Neural cell (in vitro differentiated cells): Measurements from ENCODE around the gene TRIM63.

ENCODE experiments used
- EP300 ChIP-seq: fragments of 450-650 bp; conservative IDR thresholded peaks from 2 replicates; pipeline ENCODE4 v1.6.1; 2014; ENCODE audit warnings: antibody characterized with exemption, mild to moderate bottlenecking, moderate library complexity; ENCODE audit not compliant: poor library complexity, severe bottlenecking
- EZH2 ChIP-seq: fragments of 200-600, 300-800 bp; shearing (Covaris generic), sonication (generic); IDR thresholded peaks from 2 replicates; pipeline ENCODE4 v1.6.1; 2014; ENCODE audit warnings: antibody characterized with exemption, low read length, borderline replicate concordance, mild to moderate bottlenecking; ENCODE audit not compliant: insufficient read depth, poor library complexity, severe bottlenecking
- MXI1 ChIP-seq: fragments of 450-650 bp; conservative IDR thresholded peaks from 2 replicates; pipeline ENCODE4 v1.6.1; 2014; ENCODE audit warnings: antibody characterized with exemption, mild to moderate bottlenecking; ENCODE audit not compliant: poor library complexity, severe bottlenecking
- POLR2AphosphoS5 ChIP-seq: IDR thresholded peaks from 2 replicates; pipeline ENCODE4 v1.6.1; 2012
- RAD21 ChIP-seq: fragments of 450-650 bp; conservative IDR thresholded peaks from 2 replicates; pipeline ENCODE4 v1.6.1; 2014; ENCODE audit warnings: antibody characterized with exemption, mild to moderate bottlenecking, moderate library complexity
- SMC3 ChIP-seq: fragments of 450-650 bp; conservative IDR thresholded peaks from 2 replicates; pipeline ENCODE4 v1.6.1; 2014; ENCODE audit warnings: antibody characterized with exemption, mild to moderate bottlenecking, moderate library complexity; ENCODE audit not compliant: poor library complexity
- TAF1 ChIP-seq: IDR thresholded peaks from 2 replicates; pipeline ENCODE4 v1.6.1; 2012; ENCODE audit warnings: low read depth
- TF ChIP-seq, protein P1 (sequence below): fragments of 450-650 bp; IDR thresholded peaks from 2 replicates; pipeline ENCODE4 v1.5.1; 2014; ENCODE audit warnings: antibody characterized with exemption, mild to moderate bottlenecking, moderate library complexity; ENCODE audit not compliant: poor library complexity, severe bottlenecking

DNA sequence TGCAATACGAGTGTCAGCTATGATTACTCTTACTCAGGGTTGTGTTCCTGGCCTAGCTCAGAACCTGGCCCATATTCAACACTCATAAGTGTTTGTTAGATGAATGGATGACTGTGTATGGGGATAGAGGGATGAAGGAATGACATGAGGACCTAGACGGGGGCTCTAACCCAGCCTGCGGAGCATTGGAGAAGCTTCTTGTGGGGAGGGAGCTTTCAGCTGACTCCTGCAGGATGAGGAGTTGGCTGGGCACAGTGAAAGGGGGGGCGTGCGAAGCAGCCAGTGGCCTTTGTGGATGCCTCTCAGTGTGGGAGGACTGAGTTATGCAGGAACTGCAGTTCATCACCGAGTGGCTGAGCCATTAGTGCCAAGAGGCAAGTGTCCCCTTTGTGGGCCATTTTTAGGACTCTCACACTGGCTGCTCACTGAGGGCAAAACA lies 47.1 kb downstream of the TRIM63 start:
- TF ChIP-seq, protein P1, sequence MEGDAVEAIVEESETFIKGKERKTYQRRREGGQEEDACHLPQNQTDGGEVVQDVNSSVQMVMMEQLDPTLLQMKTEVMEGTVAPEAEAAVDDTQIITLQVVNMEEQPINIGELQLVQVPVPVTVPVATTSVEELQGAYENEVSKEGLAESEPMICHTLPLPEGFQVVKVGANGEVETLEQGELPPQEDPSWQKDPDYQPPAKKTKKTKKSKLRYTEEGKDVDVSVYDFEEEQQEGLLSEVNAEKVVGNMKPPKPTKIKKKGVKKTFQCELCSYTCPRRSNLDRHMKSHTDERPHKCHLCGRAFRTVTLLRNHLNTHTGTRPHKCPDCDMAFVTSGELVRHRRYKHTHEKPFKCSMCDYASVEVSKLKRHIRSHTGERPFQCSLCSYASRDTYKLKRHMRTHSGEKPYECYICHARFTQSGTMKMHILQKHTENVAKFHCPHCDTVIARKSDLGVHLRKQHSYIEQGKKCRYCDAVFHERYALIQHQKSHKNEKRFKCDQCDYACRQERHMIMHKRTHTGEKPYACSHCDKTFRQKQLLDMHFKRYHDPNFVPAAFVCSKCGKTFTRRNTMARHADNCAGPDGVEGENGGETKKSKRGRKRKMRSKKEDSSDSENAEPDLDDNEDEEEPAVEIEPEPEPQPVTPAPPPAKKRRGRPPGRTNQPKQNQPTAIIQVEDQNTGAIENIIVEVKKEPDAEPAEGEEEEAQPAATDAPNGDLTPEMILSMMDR: no peak
- TF ChIP-seq EZH2 (no peak), EP300 (no peak), TAF1 (no peak), POLR2AphosphoS5 (no peak), MXI1 (no peak), RAD21 (no peak), SMC3 (no peak)
